Mucosa of stomach (tissue), 1 donor: ENCODE data around the gene PRR20C.
"Not testable (repeated sequence)": the region's sequence is repeated elsewhere in the genome, so short reads cannot be mapped to it uniquely, and the experiment has no call there.

Experiments
- H3K27me3 ChIP-seq: one replicate; pipeline ENCODE4 v1.7.0; 2013; ENCODE audit warnings: mild to moderate bottlenecking, low read length; ENCODE audit not compliant: control insufficient read depth, insufficient read depth
- H3K36me3 ChIP-seq: one replicate; pipeline ENCODE4 v1.7.0; 2013; ENCODE audit warnings: low read length; ENCODE audit not compliant: control insufficient read depth, insufficient read depth
- H3K4me1 ChIP-seq: one replicate; pipeline ENCODE4 v1.7.0; 2013; ENCODE audit warnings: mild to moderate bottlenecking, low read length; ENCODE audit not compliant: control insufficient read depth, insufficient read depth
- H3K4me3 ChIP-seq: one replicate; pipeline ENCODE4 v1.7.0; 2013; ENCODE audit warnings: low read length
- H3K9ac ChIP-seq: one replicate; pipeline ENCODE4 v1.7.0; 2013; ENCODE audit warnings: mild to moderate bottlenecking, low read length, moderate library complexity
- H3K9me3 ChIP-seq: one replicate; pipeline ENCODE4 v1.7.0; 2013; ENCODE audit warnings: mild to moderate bottlenecking, low read length, moderate library complexity; ENCODE audit not compliant: control insufficient read depth
- donor health status: Pancreatic carcinoma.

PRR20C gene

GRCh38 chr13:57153761-57154160 lies at the start of gene PRR20C:
PRR20C (plus strand) TSS chr13:57154061; CDS start chr13:57154448, 387 bp downstream.
- not testable (repeated sequence) for H3K4me3 ChIP-seq, H3K9me3 ChIP-seq, H3K27me3 ChIP-seq, H3K4me1 ChIP-seq, H3K9ac ChIP-seq, H3K36me3 ChIP-seq

- Histone ChIP-seq H3K36me3 (no peaks in the 10 kb centered on the region), H3K9me3 (no peaks in the 10 kb centered on the region), H3K27me3 (no peaks in the 10 kb centered on the region), H3K4me3 (no peak overlapping the region), H3K4me1 (no peaks in the 10 kb centered on the region), H3K9ac (no peak overlapping the region)
Observed at GRCh38 chr13:57114945-57115344, 38.9 kb upstream of the PRR20C start.

- H3K4me3 ChIP-seq: no peak overlapping the region
- H3K9ac ChIP-seq: no peak overlapping the region
- no peaks in the 10 kb centered on the region for H3K27me3 ChIP-seq
- no peaks in the 10 kb centered on the region for H3K4me1 ChIP-seq
- H3K9me3 ChIP-seq: no peaks in the 10 kb centered on the region
- no peaks in the 10 kb centered on the region for H3K36me3 ChIP-seq
Observed at GRCh38 chr13:57123681-57124080, 30.2 kb upstream of the PRR20C start.

- Histone ChIP-seq H3K9ac (no peak overlapping the region), H3K9me3 (no peaks in the 10 kb centered on the region), H3K36me3 (no peaks in the 10 kb centered on the region), H3K4me3 (no peak overlapping the region), H3K4me1 (no peaks in the 10 kb centered on the region), H3K27me3 (no peaks in the 10 kb centered on the region)
Observed at GRCh38 chr13:57128909-57129308, 25.0 kb upstream of the PRR20C start.

GRCh38 chr13:57136093-57136492 lies 17.8 kb upstream of the PRR20C start:
- H3K36me3 ChIP-seq: no peaks in the 10 kb centered on the region
- no peaks in the 10 kb centered on the region for H3K27me3 ChIP-seq
- no peaks in the 10 kb centered on the region for H3K4me1 ChIP-seq
- no peak overlapping the region for H3K9ac ChIP-seq
- no peak overlapping the region for H3K4me3 ChIP-seq
- H3K9me3 ChIP-seq: no peaks in the 10 kb centered on the region

- H3K36me3 ChIP-seq: no peaks in the 10 kb centered on the region
- H3K9ac ChIP-seq: no peak overlapping the region
- H3K27me3 ChIP-seq: no peaks in the 10 kb centered on the region
- no peaks in the 10 kb centered on the region for H3K4me1 ChIP-seq
- no peak overlapping the region for H3K4me3 ChIP-seq
- no peaks in the 10 kb centered on the region for H3K9me3 ChIP-seq
Observed at GRCh38 chr13:57137585-57137984, 16.3 kb upstream of the PRR20C start.

GRCh38 chr13:57138988-57139387 lies 14.9 kb upstream of the PRR20C start:
- no peaks in the 10 kb centered on the region for H3K27me3 ChIP-seq
- H3K9ac ChIP-seq: no peak overlapping the region
- H3K36me3 ChIP-seq: no peaks in the 10 kb centered on the region
- H3K4me1 ChIP-seq: no peaks in the 10 kb centered on the region
- no peaks in the 10 kb centered on the region for H3K9me3 ChIP-seq
- H3K4me3 ChIP-seq: no peak overlapping the region

- H3K9me3 ChIP-seq, H3K36me3 ChIP-seq, H3K27me3 ChIP-seq, H3K9ac ChIP-seq, H3K4me3 ChIP-seq, H3K4me1 ChIP-seq: not testable (repeated sequence)
Observed at GRCh38 chr13:57139781-57140180, 14.1 kb upstream of the PRR20C start.

GRCh38 chr13:57140235-57140968 lies 13.5 kb upstream of the PRR20C start, which contains the start of gene PRR20A:
PRR20A (plus strand) TSS chr13:57140918; CDS start chr13:57141305, 387 bp downstream.
- not testable (repeated sequence) for H3K4me1 ChIP-seq, H3K27me3 ChIP-seq, H3K9ac ChIP-seq, H3K9me3 ChIP-seq, H3K36me3 ChIP-seq, H3K4me3 ChIP-seq

- H3K36me3 ChIP-seq, H3K9ac ChIP-seq, H3K9me3 ChIP-seq, H3K4me3 ChIP-seq, H3K4me1 ChIP-seq, H3K27me3 ChIP-seq: not testable (repeated sequence)
Observed at GRCh38 chr13:57147188-57147587, 6.7 kb upstream of the PRR20C start, which contains the start of gene PRR20B. PRR20B (plus strand) TSS chr13:57147488; CDS start chr13:57147875, 387 bp downstream.

- H3K4me1 ChIP-seq, H3K9ac ChIP-seq, H3K9me3 ChIP-seq, H3K4me3 ChIP-seq, H3K36me3 ChIP-seq, H3K27me3 ChIP-seq: not testable (repeated sequence)
Observed at GRCh38 chr13:57148106-57148505, 5.8 kb upstream of the PRR20C start.

GRCh38 chr13:57160332-57160731 lies 6.5 kb downstream of the PRR20C start, which contains the start of gene PRR20D:
PRR20D (plus strand) TSS chr13:57160632; CDS start chr13:57161019, 387 bp downstream.
- H3K36me3 ChIP-seq, H3K4me3 ChIP-seq, H3K4me1 ChIP-seq, H3K9ac ChIP-seq, H3K27me3 ChIP-seq, H3K9me3 ChIP-seq: not testable (repeated sequence)

- not testable (repeated sequence) for H3K27me3 ChIP-seq, H3K36me3 ChIP-seq, H3K4me3 ChIP-seq, H3K9me3 ChIP-seq, H3K9ac ChIP-seq, H3K4me1 ChIP-seq
Observed at GRCh38 chr13:57166897-57167296, 13.0 kb downstream of the PRR20C start, which contains the start of gene PRR20E. PRR20E (plus strand) TSS chr13:57167197; CDS start chr13:57167584, 387 bp downstream.
